Mucosa of descending colon (tissue), 3 donors: ENCODE measurements around the gene PCMTD2. TPM values are rescaled to one million over a fixed set of nuclear protein-coding genes. Genes with fewer than 3 reads are reported as not detected.

Experiments
- ATAC-seq: fragments of 200-7000 bp; cut with Tn5 transposase; one replicate; pipeline ENCODE4 v1.9.1; 2020; ENCODE audit warnings: mild to moderate bottlenecking, moderate library complexity
- DNase-seq, 3 donors: peaks; one replicate each; pipeline ENCODE4 v3.0.0-alpha.2; 2020
- H3K36me3 ChIP-seq: fragments of 200-600 bp; one replicate; pipeline ENCODE4 v1.8.0; 2021; ENCODE audit warnings: low read depth, mild to moderate bottlenecking
- H3K4me1 ChIP-seq: fragments of 200-600 bp; one replicate; pipeline ENCODE4 v1.8.0; 2021; ENCODE audit warnings: low read depth, mild to moderate bottlenecking
- H3K4me3 ChIP-seq: fragments of 200-600 bp; one replicate; pipeline ENCODE4 v1.8.0; 2021; ENCODE audit warnings: mild to moderate bottlenecking
- H3K9me3 ChIP-seq: fragments of 200-600 bp; one replicate; pipeline ENCODE4 v1.8.0; 2021; ENCODE audit warnings: mild to moderate bottlenecking
- intact Hi-C, 2 donors: fragments of 100-400 bp; cut with DNase I in 1 of 2; cut with micrococcal nuclease in 1 of 2; formaldehyde crosslinking; loops; one replicate each; pipeline versions ENCODE4 v1.11.0 to v1.11.1; 2022; cut with DNase I, micrococcal nuclease
- total RNA-seq, 3 donors: library from RNA; stranded (reverse); fragmentation: NEBNext Ultra II Directional in 2 of 3; extraction: Animal tissue kit (Norgen Biotek cat#: 25700) in 2 of 3; gene quantifications; one replicate each; pipeline versions ENCODE4 v1.2.1 to v1.2.4, GENCODE V29; 2021 to 2023
- TF ChIP-seq, protein P1 (sequence below): fragments of 200-600 bp; IDR thresholded peaks from one replicate; pipeline ENCODE4 v1.8.0; 2022; ENCODE audit warnings: antibody characterized with exemption, mild to moderate bottlenecking
- donor health status: DM: no; HTN: no; CAD: no; lungs with moderate emphysema.
- donor health status: DM: no; HTN: no; CAD: no.
- donor health status: DM: no; HTN: yes; CAD: no.

The PCMTD2 gene
- total RNA-seq, 3 donors from 2014 or later = 31.1 to 47.4 (median 34.9) TPM

DNA sequence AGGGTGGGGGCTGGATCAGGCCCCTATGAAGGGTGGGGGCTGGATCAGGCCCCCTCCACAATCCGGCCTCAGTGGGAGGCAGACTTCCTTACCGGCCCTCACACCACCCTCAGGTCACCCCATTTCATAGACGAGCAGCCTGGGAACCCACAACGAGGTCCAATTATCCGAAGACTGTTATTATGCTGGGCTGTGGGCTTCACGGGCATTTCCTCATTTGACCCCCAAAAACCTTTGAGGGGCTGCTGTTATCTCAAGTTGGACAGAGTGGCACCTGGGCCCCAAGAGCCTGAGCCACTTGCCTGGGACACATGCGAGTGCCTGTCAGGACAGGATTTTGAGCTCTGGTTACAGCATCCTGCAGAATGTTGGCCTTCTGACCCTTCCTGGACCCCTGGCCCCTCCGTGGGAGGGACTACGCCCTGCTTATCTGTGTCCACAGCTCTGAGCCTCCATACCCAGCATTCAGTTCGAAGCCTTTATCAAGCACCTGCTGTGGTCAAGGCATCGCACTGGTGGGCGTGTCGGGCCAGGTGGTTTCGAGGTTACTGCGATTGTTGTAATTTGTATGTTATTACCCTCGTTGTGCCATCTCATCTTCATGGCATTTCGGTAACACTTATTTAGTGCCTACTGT lies 34.5 kb upstream of the PCMTD2 start:
- TF ChIP-seq, protein P1, sequence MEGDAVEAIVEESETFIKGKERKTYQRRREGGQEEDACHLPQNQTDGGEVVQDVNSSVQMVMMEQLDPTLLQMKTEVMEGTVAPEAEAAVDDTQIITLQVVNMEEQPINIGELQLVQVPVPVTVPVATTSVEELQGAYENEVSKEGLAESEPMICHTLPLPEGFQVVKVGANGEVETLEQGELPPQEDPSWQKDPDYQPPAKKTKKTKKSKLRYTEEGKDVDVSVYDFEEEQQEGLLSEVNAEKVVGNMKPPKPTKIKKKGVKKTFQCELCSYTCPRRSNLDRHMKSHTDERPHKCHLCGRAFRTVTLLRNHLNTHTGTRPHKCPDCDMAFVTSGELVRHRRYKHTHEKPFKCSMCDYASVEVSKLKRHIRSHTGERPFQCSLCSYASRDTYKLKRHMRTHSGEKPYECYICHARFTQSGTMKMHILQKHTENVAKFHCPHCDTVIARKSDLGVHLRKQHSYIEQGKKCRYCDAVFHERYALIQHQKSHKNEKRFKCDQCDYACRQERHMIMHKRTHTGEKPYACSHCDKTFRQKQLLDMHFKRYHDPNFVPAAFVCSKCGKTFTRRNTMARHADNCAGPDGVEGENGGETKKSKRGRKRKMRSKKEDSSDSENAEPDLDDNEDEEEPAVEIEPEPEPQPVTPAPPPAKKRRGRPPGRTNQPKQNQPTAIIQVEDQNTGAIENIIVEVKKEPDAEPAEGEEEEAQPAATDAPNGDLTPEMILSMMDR = no peak
- Histone ChIP-seq H3K4me1 (no peaks in the 10 kb centered on the region), H3K36me3 (no peaks in the 10 kb centered on the region), H3K9me3 (no peaks in the 10 kb centered on the region), H3K4me3 (no peak overlapping the region)
- ATAC-seq = peak; percentile 43
- no peak for DNase-seq
- intact Hi-C loops = no loop called here

DNA sequence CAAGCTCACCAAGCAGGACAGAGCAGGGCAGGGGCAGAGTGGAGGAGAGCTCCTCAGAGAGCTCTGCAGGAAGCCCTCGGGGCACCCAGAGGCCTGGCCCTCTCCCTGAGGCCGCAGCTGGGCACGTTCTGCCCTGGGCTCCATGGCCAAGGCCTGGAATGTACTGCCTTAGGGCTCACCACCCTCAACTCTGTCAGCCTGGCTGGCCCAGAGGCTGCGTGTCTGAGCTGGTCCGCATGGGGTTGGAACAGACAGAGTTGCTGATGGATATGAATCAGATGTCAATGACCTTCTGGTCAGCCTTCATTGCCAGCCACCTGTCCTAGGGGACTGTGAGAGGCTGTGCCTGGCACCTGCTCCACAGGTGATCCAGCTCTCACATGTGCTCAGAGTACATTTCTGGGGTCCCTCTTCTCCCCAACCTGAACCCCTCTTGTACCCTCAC lies 33.2 kb upstream of the PCMTD2 start:
- DNase-seq (no peak), ATAC-seq (no peak)
- no peak overlapping the region for H3K4me3 ChIP-seq
- H3K36me3 ChIP-seq = no peaks in the 10 kb centered on the region
- intact Hi-C loops = no loop called here
- TF ChIP-seq, protein P1 = no peak
- no peaks in the 10 kb centered on the region for H3K9me3 ChIP-seq
- no peaks in the 10 kb centered on the region for H3K4me1 ChIP-seq

DNA sequence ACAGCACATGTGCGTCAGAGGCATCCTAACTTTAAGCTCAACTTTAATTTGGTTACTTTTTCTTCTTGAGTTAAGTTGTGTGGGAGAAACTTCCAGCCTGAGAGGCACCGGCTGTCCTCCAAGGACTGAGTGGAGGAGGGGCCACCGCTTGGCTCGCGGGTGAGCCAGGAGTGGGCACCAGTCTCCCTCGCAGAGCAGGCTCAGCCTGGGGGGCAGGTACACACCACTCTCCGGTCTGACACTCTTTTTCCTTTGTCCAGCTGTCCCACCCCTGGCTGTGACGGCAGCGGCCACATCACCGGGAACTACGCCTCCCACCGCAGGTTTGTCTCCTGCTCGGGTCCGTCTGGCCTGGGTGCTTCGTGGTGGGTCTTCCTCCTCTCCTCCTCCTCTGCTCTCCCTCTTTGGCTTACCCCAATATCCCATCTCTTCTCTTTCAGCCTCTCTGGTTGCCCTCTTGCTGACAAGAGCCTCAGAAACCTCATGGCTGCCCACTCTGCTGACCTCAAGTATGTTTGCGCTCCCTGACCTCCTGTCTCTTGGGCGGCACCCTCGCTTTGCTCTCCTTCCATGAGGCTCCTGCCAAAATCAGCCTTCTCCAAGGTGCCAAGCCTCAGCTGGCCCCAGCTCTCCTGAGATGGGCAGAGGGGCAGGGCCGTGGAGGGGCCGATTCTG lies 32.6 kb upstream of the PCMTD2 start:
- Histone ChIP-seq H3K4me3 (no peak overlapping the region), H3K4me1 (no peaks in the 10 kb centered on the region), H3K9me3 (no peaks in the 10 kb centered on the region), H3K36me3 (no peaks in the 10 kb centered on the region)
- DNase-seq = no peak
- no peak for ATAC-seq
- TF ChIP-seq, protein P1 = no peak
- intact Hi-C loops = no loop called here

DNA sequence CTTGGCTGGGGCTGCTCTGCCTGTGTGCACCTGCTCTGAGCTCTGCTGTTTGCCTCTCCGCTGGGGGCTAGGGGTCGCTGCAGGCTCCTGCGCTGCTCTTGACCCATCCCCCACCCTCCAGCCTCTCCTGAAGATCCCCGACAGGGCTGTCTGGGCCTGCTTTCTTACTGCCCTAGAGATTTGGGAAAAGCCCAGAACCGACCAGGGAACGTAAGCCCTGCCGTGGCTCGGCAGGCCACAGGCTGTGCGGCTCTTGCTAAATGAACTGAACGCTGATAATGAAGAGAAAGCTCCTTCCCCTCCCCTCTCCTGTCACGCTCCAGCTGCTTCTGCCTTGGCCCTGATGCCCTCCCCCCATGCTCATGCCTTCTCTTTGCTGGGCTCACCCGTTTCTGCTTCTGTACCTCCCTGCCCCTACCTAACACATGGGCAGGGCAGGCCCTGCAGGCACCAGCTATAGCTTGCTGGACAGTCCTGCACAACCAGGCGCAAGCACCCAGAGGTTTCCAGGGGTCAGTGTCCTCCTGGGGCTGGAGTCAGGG lies 32.0 kb upstream of the PCMTD2 start:
- ATAC-seq (no peak), DNase-seq (no peak)
- TF ChIP-seq, protein P1 = no peak
- Histone ChIP-seq H3K4me1 (peaks cover 4% of the 10 kb centered on the region), H3K36me3 (no peaks in the 10 kb centered on the region), H3K9me3 (no peaks in the 10 kb centered on the region), H3K4me3 (no peak overlapping the region)
- intact Hi-C loops = no loop called here

DNA sequence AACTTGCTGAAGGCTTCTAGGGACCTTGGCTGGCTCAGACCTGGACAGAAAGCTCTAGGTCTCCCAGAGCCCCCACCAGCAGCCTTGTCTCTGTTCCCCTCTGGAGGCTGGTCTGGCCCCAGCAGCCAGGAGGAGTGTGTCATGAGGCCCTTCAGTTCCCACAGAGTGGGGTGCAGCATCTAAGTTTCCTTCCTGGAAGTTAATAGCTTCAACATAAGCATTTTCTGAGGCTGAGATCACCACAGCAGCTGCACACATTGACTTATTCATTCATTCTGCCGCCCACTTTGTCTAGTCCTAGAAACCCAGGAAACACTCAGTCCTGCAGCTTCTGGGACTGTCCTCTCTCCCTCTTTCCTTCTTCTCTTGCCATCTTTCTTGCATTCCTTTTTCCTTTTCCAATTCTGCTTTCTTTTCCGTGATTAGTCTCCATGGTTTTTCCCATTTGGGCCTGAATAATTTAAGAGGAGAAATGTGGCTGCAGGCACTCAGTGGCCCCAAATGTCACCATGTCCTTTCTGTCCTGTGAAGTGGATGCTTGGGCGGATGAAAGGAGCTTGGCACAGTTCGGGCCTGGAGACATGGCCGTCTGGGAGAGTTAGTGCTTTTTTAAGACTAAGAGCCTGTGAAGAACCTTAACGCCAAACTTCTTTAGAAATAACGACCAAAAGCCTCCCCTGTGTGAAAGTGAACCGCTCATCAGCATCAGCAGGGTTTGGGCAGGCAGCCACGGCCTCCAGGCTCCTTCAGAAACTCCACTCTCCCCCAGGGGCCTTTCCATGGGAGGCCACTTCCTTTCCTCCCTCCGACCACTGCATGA lies 31.0 kb upstream of the PCMTD2 start:
- Histone ChIP-seq H3K9me3 (no peaks in the 10 kb centered on the region), H3K36me3 (no peaks in the 10 kb centered on the region), H3K4me1 (peaks cover 8% of the 10 kb centered on the region), H3K4me3 (no peak overlapping the region)
- no peak for DNase-seq
- intact Hi-C loops = no loop called here
- TF ChIP-seq, protein P1 = no peak
- ATAC-seq = peak; percentile 14
